Measurements from ENCODE around the gene EVA1A. TPM values are rescaled to one million over a fixed set of nuclear protein-coding genes. Genes with fewer than 3 reads are reported as not detected.

The EVA1A gene
- polyA plus RNA-seq, 1 donor (not counting 4 experiments of a cell fraction or from before 2014, with no cell fraction given): 11.5 TPM

DNA sequence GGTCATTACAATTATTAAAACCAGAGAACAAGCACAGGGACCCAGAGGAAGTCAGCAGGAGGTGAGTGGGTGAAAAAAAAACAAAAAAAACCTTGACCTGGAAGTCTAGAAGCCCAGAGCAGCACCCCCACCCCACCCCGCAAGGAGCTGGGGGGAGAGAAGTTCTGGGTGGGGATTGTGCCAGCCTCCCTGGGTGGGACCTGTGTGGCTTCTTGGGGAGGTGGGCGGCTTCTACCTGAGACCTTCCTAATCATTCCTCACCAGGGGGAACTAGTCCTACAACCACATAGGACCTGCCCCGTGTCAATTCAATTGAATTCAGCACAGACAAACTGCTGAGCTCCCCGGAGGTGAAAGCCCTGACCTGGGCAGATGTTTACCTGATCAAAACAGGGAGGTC lies 17.3 kb downstream of the EVA1A start:
- Histone ChIP-seq H3K79me2 (ENCODE audit: control insufficient read depth, insufficient read depth, low read length) (peaks cover 3% of the 10 kb centered on the region), H3K4me1 (ENCODE audit: control insufficient read depth, extremely low read depth, insufficient read depth, low read length) (no peaks in the 10 kb centered on the region), H3K9me3 (ENCODE audit: control insufficient read depth, low read depth, low read length) (no peaks in the 10 kb centered on the region), H3K27me3 (ENCODE audit: control insufficient read depth, extremely low read depth, insufficient read depth, low read length) (no peaks in the 10 kb centered on the region), H3K4me2 (ENCODE audit: control insufficient read depth, extremely low read depth, insufficient read depth, low read depth, low read length) (no peak overlapping the region), H3K27ac (ENCODE audit: control insufficient read depth, insufficient read depth, low read length) (no peak overlapping the region), H3K4me3 (ENCODE audit: control insufficient read depth in 2 of 3, extremely low read depth in 1 of 3, insufficient read depth in 2 of 3, low read depth in 1 of 3, low read length in 3 of 3) (no peak overlapping the region), H2AFZ (ENCODE audit: control insufficient read depth, low read length) (no peak overlapping the region), H4K20me1 (ENCODE audit: control insufficient read depth, extremely low read depth, insufficient read depth, low read length) (no peaks in the 10 kb centered on the region), H3K9me1 (ENCODE audit: control insufficient read depth, extremely low read depth, insufficient read depth, low read length) (no peaks in the 10 kb centered on the region), H3K9ac (ENCODE audit: control insufficient read depth, extremely low read depth, insufficient read depth, low read length) (no peak overlapping the region), H3K36me3 (ENCODE audit: control insufficient read depth in 2 of 2, extremely low read depth in 1 of 2, insufficient read depth in 2 of 2, low read length in 2 of 2) (no peaks in the 10 kb centered on the region)
- TF ChIP-seq, protein P1, sequence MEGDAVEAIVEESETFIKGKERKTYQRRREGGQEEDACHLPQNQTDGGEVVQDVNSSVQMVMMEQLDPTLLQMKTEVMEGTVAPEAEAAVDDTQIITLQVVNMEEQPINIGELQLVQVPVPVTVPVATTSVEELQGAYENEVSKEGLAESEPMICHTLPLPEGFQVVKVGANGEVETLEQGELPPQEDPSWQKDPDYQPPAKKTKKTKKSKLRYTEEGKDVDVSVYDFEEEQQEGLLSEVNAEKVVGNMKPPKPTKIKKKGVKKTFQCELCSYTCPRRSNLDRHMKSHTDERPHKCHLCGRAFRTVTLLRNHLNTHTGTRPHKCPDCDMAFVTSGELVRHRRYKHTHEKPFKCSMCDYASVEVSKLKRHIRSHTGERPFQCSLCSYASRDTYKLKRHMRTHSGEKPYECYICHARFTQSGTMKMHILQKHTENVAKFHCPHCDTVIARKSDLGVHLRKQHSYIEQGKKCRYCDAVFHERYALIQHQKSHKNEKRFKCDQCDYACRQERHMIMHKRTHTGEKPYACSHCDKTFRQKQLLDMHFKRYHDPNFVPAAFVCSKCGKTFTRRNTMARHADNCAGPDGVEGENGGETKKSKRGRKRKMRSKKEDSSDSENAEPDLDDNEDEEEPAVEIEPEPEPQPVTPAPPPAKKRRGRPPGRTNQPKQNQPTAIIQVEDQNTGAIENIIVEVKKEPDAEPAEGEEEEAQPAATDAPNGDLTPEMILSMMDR (optimal IDR thresholded peaks at IDR 0.05 in 1 of 3, IDR thresholded peaks at IDR 0.05 in 1 of 3, conservative IDR thresholded peaks at IDR 0.05 in 1 of 3; ENCODE audit: extremely low read depth in 1 of 3, insufficient read depth in 2 of 3, low read length in 3 of 3): no peak
- TF ChIP-seq EZH2 (IDR thresholded peaks at IDR 0.05; ENCODE audit: low read length): no peak
- FAIRE-seq: no peak
- dilution Hi-C loops (cut with MboI; ENCODE audit: extremely low pct_ligation_motif_present, low sequenced_read_pairs): no loop called here
- no peak for DNase-seq (ENCODE audit: low read depth, low spot score)

DNA sequence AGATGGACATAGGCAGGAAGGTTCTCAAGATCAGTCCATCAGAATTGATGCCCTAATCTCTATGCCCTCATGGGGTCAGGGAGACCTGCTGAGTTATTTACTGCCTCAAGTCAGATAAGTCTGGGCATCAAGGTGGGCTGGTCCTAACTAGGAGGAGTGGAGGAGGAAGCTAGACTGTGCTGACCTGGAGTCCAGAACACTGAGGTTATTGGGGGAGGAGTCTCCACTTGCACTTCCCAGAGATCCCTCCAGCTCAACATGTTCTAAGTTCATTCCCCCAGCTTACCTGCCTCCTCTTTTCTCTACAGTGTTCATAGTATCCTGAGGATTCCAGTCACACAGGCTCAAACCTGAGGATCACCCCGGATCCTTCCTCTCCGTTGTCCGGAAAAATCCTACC lies 19.3 kb downstream of the EVA1A start:
- TF ChIP-seq, protein P1 (optimal IDR thresholded peaks at IDR 0.05 in 1 of 3, IDR thresholded peaks at IDR 0.05 in 1 of 3, conservative IDR thresholded peaks at IDR 0.05 in 1 of 3; ENCODE audit: extremely low read depth in 1 of 3, insufficient read depth in 2 of 3, low read length in 3 of 3): no peak
- no peak for TF ChIP-seq EZH2 (IDR thresholded peaks at IDR 0.05; ENCODE audit: low read length)
- no peaks in the 10 kb centered on the region for H4K20me1 ChIP-seq (ENCODE audit: control insufficient read depth, extremely low read depth, insufficient read depth, low read length)
- no peaks in the 10 kb centered on the region for H3K4me1 ChIP-seq (ENCODE audit: control insufficient read depth, extremely low read depth, insufficient read depth, low read length)
- H3K36me3 ChIP-seq (ENCODE audit: control insufficient read depth in 2 of 2, extremely low read depth in 1 of 2, insufficient read depth in 2 of 2, low read length in 2 of 2): peaks cover 0 to 3% of the 10 kb centered on the region in 2 experiments
- no peaks in the 10 kb centered on the region for H3K9me3 ChIP-seq (ENCODE audit: control insufficient read depth, low read depth, low read length)
- H3K4me2 ChIP-seq (ENCODE audit: control insufficient read depth, extremely low read depth, insufficient read depth, low read depth, low read length): no peak overlapping the region
- no peak overlapping the region for H3K27ac ChIP-seq (ENCODE audit: control insufficient read depth, insufficient read depth, low read length)
- no peak overlapping the region for H3K4me3 ChIP-seq (ENCODE audit: control insufficient read depth in 2 of 3, extremely low read depth in 1 of 3, insufficient read depth in 2 of 3, low read depth in 1 of 3, low read length in 3 of 3)
- no peaks in the 10 kb centered on the region for H3K9me1 ChIP-seq (ENCODE audit: control insufficient read depth, extremely low read depth, insufficient read depth, low read length)
- dilution Hi-C loops (cut with MboI; ENCODE audit: extremely low pct_ligation_motif_present, low sequenced_read_pairs): no loop called here
- FAIRE-seq (no peak), DNase-seq (ENCODE audit: low read depth, low spot score) (no peak)
- H2AFZ ChIP-seq (ENCODE audit: control insufficient read depth, low read length): no peak overlapping the region
- H3K79me2 ChIP-seq (ENCODE audit: control insufficient read depth, insufficient read depth, low read length): peaks cover 3% of the 10 kb centered on the region
- H3K9ac ChIP-seq (ENCODE audit: control insufficient read depth, extremely low read depth, insufficient read depth, low read length): no peak overlapping the region
- no peaks in the 10 kb centered on the region for H3K27me3 ChIP-seq (ENCODE audit: control insufficient read depth, extremely low read depth, insufficient read depth, low read length)
